ENCODE measurements around the gene WBP4.

GRCh38 chr13:41107584-41108014, 46.3 kb downstream of the WBP4 start:
- TF ChIP-seq ATF3 (IDR thresholded peaks at IDR 0.05) (no peak), CTCF (IDR thresholded peaks at IDR 0.05; ENCODE audit: low read depth, low read length, missing input control) (no peak)
